DND-41 (cell line): Measurements from ENCODE around the gene ENHO.

Experiments
- ATAC-seq: fragments of 200-7000 bp; cut with Tn5 transposase; 3 replicates; pipeline ENCODE4 v1.9.1; 2021; ENCODE audit warnings: low read depth; ENCODE audit not compliant: insufficient read depth
- DNase-seq: peaks from one replicate; pipeline ENCODE4 v3.0.0-alpha.2; 2020
- H2AFZ ChIP-seq: 2 replicates; pipeline ENCODE4 v1.6.0; 2012; ENCODE audit warnings: low read depth, low read length
- H3K27ac ChIP-seq: 2 replicates; pipeline ENCODE4 v1.5.1; 2012; ENCODE audit warnings: low read length, inconsistent platforms
- H3K27me3 ChIP-seq: fragments of 200-600 bp; sonication (generic); 2 replicates; pipeline ENCODE4 v1.6.0; 2012; ENCODE audit warnings: low read length, mild to moderate bottlenecking, inconsistent platforms; ENCODE audit not compliant: insufficient read depth, poor library complexity
- H3K36me3 ChIP-seq: 2 replicates; pipeline ENCODE4 v1.5.1; 2012; ENCODE audit warnings: low read length, inconsistent platforms; ENCODE audit not compliant: insufficient read depth
- H3K4me1 ChIP-seq: 2 replicates; pipeline ENCODE4 v1.5.1; 2012; ENCODE audit warnings: mild to moderate bottlenecking, low read length; ENCODE audit not compliant: insufficient read depth
- H3K4me2 ChIP-seq: 2 replicates; pipeline ENCODE4 v1.6.0; 2012; ENCODE audit warnings: mild to moderate bottlenecking, moderate library complexity, low read length, inconsistent platforms; ENCODE audit not compliant: insufficient read depth
- H3K4me3 ChIP-seq, 2 experiments: fragments of 200-600 bp in 1 of 2; shearing (Covaris generic) in 1 of 2; 2 replicates each; pipeline ENCODE4 v1.5.1; 2012 to 2016; ENCODE audit warnings: inconsistent platforms in 2 of 2, low read length in 2 of 2, mild to moderate bottlenecking in 2 of 2, low read depth in 1 of 2, moderate library complexity in 1 of 2
- H3K79me2 ChIP-seq: 2 replicates; pipeline ENCODE4 v1.6.0; 2012; ENCODE audit warnings: low read length, inconsistent platforms; ENCODE audit not compliant: insufficient read depth
- H3K9ac ChIP-seq: 2 replicates; pipeline ENCODE4 v1.6.0; 2012; ENCODE audit warnings: low read depth, mild to moderate bottlenecking, inconsistent platforms, low read length, moderate library complexity
- H3K9me3 ChIP-seq: 2 replicates; pipeline ENCODE4 v1.5.1; 2012; ENCODE audit warnings: low read length, moderate library complexity, mild to moderate bottlenecking, inconsistent platforms; ENCODE audit not compliant: insufficient read depth, severe bottlenecking
- H4K20me1 ChIP-seq: 2 replicates; pipeline ENCODE4 v1.6.0; 2012; ENCODE audit warnings: low read length; ENCODE audit not compliant: insufficient read depth
- EZH2 ChIP-seq: IDR thresholded peaks from 3 replicates; pipeline ENCODE4 v1.6.1; 2012; ENCODE audit warnings: borderline replicate concordance, low read depth, mild to moderate bottlenecking, moderate library complexity, low read length, inconsistent platforms; ENCODE audit not compliant: severe bottlenecking
- TF ChIP-seq, protein P1 (sequence below): IDR thresholded peaks from 2 replicates; pipeline ENCODE4 v1.5.1; 2012; ENCODE audit warnings: borderline replicate concordance, low read length, moderate library complexity, mild to moderate bottlenecking; ENCODE audit not compliant: poor library complexity, severe bottlenecking; ENCODE audit errors: extremely low read depth

The ENHO gene

GRCh38 chr9:34502891-34503290, 19.9 kb downstream of the ENHO start:
- no peaks in the 10 kb centered on the region; the same call in 1 of the 2 replicates for H4K20me1 ChIP-seq
- ATAC-seq (no peak), DNase-seq (no peak)
- no peaks in the 10 kb centered on the region for H3K4me1 ChIP-seq
- no peak overlapping the region for H3K4me3 ChIP-seq
- H3K9me3 ChIP-seq, result no peaks in the 10 kb centered on the region
- H2AFZ ChIP-seq, result no peak overlapping the region
- peaks cover 6% of the 10 kb centered on the region for H3K27me3 ChIP-seq
- no peak overlapping the region for H3K4me2 ChIP-seq
- no peaks in the 10 kb centered on the region for H3K79me2 ChIP-seq
- TF ChIP-seq, protein P1, sequence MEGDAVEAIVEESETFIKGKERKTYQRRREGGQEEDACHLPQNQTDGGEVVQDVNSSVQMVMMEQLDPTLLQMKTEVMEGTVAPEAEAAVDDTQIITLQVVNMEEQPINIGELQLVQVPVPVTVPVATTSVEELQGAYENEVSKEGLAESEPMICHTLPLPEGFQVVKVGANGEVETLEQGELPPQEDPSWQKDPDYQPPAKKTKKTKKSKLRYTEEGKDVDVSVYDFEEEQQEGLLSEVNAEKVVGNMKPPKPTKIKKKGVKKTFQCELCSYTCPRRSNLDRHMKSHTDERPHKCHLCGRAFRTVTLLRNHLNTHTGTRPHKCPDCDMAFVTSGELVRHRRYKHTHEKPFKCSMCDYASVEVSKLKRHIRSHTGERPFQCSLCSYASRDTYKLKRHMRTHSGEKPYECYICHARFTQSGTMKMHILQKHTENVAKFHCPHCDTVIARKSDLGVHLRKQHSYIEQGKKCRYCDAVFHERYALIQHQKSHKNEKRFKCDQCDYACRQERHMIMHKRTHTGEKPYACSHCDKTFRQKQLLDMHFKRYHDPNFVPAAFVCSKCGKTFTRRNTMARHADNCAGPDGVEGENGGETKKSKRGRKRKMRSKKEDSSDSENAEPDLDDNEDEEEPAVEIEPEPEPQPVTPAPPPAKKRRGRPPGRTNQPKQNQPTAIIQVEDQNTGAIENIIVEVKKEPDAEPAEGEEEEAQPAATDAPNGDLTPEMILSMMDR, result no peak
- TF ChIP-seq EZH2, result no peak
- H3K27ac ChIP-seq, result no peak overlapping the region
- no peaks in the 10 kb centered on the region for H3K36me3 ChIP-seq
- no peak overlapping the region for H3K9ac ChIP-seq

DNA sequence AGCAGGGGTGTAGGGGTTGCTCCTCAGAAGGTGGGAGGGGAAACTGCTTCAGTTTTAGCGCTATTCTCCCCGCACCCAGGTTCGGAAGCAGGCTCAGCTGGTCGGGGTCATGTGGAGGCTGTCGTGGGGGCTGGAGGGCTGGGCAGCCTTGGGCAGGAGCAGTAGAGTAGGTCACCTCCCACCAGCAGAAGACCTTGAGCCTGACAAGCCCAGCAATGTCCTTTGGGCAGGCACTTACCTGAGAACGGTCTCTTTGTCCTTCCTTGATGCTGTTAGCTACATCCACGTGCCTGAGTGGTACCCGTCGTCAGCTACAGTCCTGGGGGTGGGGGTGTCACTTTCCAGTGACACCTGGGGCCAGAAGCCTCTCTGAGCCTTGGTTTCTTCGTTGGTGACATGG, 20.3 kb downstream of the ENHO start:
- Histone ChIP-seq H3K27me3 (peaks cover 6% of the 10 kb centered on the region), H3K4me1 (no peaks in the 10 kb centered on the region), H3K27ac (no peak overlapping the region), H3K36me3 (no peaks in the 10 kb centered on the region), H2AFZ (no peak overlapping the region), H3K9me3 (no peaks in the 10 kb centered on the region), H3K4me2 (no peak overlapping the region), H4K20me1 (no peaks in the 10 kb centered on the region; the same call in 1 of the 2 replicates), H3K9ac (no peak overlapping the region), H3K79me2 (no peaks in the 10 kb centered on the region), H3K4me3 (no peak overlapping the region)
- ATAC-seq (no peak), DNase-seq (no peak)
- TF ChIP-seq, protein P1, result no peak
- TF ChIP-seq EZH2, result no peak

- no peaks in the 10 kb centered on the region for H3K9me3 ChIP-seq
- no peaks in the 10 kb centered on the region for H3K79me2 ChIP-seq
- no peak overlapping the region for H2AFZ ChIP-seq
- no peak overlapping the region for H3K4me3 ChIP-seq
- TF ChIP-seq EZH2, result no peak
- TF ChIP-seq, protein P1, result no peak
- H4K20me1 ChIP-seq, result no peaks in the 10 kb centered on the region; the same call in 1 of the 2 replicates
- H3K36me3 ChIP-seq, result no peaks in the 10 kb centered on the region
- no peak overlapping the region for H3K27ac ChIP-seq
- H3K27me3 ChIP-seq, result peaks cover 6% of the 10 kb centered on the region
- DNase-seq (no peak), ATAC-seq (no peak)
- H3K4me2 ChIP-seq, result no peak overlapping the region
- no peaks in the 10 kb centered on the region for H3K4me1 ChIP-seq
- H3K9ac ChIP-seq, result no peak overlapping the region
Observed at GRCh38 chr9:34501889-34502425, 20.8 kb downstream of the ENHO start.
